Suppressor macrophage treated with lipopolysaccharide for 1 hour (primary cell): Measurements from ENCODE around the gene SMIM35.
"Not testable (repeated sequence)": the region's sequence is repeated elsewhere in the genome, so short reads cannot be mapped to it uniquely, and the experiment has no call there.

Experiments
- DNase-seq, 3 donors: peaks; one replicate each; pipeline ENCODE4 v3.0.0-alpha.2; 2020 to 2022

The SMIM35 gene

DNA sequence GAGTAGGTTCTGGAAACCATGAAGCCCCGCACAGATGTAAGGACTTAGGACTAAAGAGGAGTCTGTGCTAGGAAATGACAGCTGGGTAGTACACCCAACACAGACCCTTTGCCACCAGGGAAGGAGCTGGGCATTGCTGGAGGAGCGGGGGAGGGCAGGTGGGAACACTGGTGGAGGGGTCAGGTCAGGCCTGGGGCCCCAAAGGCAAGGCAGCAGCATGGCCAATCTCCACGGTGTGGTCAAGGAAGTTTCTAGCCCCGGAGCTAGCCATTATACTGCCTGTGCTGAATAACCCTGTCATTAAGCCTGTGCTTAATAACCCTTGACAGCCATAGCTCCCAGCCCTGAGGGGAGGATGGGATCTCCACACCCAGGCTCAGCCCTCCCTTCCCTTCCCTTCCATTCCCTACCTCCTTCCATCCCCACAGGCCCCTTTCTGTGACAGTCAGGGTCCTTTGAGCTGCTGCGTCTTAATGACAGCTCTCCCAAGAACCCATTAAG lies 7.8 kb downstream of the SMIM35 start:
- no peak for DNase-seq

DNA sequence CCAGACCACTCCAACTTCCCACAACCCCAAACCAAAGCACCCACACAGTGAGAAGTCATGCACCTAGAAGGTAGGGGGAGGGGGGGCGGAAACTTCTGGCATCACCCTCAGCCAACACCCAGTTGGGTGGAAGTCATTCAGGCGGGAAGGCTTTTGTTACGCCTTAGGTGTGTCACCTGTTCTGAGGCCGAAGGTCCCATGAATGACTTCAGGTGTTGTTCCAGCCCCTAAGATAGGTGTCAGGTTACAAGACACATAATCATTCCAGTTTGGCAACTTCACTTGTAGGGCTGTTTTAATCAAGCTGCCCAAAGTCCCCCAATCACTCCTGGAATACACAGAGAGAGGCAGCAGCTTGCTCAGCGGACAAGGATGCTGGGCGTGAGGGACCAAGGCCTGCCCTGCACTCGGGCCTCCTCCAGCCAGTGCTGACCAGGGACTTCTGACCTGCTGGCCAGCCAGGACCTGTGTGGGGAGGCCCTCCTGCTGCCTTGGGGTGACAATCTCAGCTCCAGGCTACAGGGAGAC lies 9.9 kb downstream of the SMIM35 start, which contains the start of gene TMPRSS4:
Gene TMPRSS4 (plus strand): TSS at position 325 of the 528 bp plus-strand sequence. CDS start 225 bp downstream, outside the sequence.
- no peak for DNase-seq

DNA sequence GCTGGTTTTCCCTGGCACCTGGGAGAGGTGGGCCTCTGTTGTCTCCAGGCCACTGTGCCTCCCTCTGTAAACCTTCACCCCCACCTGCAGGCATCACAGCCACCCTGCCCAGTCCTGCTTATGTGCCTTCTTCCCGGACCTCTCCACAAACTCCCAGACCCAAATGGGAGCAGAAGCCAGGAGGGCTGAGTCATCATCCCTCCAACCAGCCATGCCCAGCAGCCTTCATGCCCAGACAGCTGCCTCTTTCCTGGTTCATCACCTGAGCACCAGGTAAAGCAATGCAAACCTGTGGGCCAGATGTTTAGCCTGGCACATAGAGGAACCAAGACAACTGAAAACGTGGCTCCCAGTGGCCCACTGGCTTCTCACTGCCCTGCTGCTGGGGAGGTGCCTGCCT lies 12.0 kb downstream of the SMIM35 start:
- no peak for DNase-seq

DNA sequence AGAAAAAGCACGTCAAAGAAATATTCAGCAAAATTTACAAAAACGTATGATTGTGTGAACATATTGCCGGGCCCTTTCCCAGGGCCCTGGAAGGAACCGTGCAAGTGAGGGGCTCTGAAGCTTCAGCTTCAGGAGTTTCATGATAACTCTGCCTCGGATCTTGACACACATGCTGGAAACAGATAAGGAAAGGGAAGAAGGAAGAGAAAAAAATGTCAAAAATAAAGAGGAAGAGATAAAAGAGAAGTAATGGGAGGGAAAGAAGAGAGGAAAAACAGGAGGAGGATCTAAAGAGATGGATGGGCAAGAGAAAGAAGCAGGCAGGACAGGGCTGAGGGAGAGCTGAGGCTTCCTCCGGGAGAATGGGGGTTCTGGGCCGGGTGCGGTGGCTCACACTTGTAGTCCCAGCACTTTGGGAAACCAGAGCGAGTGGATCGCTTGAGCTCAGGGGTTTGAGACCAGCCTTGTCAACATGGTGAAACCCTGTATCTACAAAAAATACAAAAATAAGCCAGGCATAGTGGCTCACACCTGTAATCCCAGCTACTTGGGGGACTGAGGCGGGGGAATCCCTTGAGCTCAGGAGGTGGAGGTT lies 12.6 kb downstream of the SMIM35 start:
- no peak for DNase-seq

DNA sequence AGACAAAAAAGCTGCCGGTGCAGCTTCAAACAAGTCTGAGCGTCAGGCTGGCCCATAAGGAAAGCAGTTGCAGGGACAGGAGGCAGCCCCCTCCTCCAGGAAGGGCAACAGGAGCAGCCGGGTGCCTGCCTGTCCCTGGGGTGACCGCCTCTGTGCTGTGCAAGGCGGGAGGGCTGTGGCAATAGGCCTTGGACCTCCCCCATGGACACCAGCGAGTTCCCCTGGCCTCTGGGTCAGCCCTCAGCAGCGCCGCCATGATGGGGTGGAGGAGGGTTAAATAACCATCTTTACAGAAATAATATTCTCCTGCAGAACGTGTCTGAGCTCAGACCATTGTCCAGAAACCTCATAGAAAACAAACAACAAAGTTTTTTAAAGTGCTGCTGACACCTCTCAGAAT lies 13.2 kb downstream of the SMIM35 start:
- no peak for DNase-seq

DNA sequence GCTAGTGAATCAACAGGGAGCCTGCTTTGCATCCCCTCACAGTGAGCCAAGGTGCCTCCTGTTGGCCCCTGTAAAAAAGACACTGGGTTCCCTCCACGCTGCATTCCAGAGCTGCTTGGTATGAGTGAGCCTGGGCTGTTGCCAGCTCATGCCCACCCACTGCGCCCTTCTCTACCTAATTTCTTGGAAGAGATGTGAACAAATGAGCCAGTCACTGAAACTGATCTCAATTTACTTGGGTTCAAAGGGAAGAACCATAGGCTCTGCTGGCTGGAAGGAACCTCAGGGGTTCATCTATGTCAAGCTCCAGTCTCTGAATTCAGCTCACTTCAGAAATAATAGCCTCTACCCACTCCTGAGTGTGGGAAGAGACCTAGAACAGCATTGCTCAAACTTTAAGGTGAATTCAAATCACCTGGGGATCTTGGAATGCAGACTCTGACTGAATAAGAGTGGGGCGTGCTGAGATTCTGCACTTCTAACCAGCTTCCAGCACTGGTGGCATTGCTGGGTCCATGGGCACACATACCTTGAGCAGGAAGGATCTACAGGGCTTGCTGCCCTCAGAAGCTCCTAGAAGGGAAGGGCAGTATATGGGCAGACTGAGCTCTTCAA lies 15.2 kb downstream of the SMIM35 start:
- DNase-seq: no peak

DNA sequence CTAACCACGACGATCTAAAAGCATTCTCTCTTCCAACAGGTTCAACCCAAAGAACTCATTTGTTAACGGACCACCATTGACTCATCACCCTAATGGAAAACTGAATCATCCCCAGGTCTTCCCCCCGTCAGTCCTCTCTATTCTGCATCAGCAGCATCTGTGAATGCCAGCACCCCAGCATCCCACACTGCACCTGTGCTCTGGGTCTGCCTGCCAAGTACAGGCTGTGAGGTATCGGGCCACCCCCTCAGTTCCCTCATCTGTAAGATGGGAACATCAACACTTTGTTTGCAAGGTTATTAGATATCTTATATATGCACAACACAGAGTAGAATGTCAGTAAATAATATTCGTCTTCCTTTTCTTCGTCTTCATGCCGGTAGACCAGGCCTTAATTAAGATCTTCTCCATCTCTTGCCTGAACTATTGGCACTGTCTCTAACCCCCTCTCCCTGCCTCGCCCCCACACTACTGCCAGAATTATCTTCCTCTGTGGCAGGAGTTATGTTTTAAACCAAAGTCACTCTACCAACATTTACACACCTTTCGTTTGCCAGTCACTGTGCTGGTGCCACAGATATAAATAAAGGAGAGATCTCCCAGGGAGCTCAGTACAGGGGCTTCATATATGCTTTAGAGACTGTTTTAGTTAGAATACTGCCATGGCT lies 17.7 kb downstream of the SMIM35 start:
- no peak for DNase-seq

DNA sequence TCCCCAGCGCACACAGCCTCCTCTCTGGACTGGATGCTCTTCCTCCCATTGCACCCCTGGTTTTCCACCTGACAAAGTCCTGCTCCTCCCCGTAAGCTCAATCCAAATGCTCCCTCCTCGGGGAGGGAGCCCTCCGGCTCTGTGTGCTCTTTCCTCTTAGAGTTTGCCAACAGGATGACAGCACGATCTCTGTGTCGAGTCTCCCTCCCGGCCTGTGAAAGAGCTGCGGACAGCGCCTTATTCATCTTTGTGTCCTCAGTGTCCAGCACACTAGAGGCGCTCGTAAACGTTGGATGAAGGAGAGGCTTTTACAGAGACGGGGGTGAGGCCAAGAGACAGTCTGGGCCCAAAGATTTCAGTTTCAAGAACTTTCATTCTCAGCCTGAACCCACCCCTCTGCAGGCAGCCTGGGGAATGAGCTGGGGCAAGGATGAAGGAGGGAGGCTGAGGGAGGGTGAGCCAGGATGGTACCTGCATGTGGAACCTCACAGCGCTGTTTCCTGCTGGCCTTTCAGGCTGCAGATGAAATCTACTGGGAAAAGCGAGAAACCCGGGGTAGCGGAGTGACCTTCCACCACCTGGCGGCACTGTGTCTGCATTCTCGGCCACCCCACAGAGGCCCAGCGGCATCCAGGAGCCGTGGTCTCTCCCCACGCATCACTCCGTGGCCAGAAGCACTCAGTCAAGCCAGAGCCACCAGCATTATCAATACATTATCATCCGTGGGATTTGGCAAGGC lies 18.4 kb downstream of the SMIM35 start:
- DNase-seq: no peak

DNA sequence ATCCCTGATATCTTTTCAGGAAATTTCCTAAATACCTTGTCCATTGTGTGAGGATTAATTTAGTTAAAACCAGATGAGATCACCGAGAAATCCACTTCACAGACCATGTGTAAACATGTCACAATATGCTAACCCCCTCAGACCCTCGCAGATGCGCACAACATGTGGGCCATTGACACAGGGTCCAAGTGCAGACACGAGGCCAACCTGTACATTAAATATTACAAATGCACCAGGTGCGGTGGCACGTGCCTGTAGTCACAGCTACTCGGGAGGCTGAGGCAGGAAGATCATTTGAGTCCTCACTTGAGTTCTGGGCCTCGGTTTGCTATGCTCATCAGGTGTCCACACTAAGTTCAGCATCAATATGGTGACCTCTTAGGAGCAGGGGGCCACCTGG lies 19.8 kb downstream of the SMIM35 start:
- no peak for DNase-seq

DNA sequence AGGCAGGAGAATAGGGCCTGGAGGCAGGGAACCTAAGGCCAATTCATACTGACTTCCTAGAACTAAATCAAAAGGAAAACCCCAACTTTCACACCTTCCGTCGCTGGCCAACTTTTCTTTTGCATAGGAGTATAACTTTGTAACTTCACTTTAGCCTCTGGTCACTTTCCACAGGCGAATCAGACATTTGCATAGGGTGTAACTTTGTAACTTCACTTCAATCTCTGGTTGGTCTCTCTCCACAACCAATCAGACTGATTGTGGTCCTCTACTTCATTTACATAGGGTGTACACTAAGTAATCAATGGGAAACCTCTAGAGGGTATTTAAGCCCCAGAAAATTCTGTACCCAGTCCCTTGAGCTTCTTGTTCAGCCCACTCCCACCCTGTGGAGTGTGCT lies 21.4 kb downstream of the SMIM35 start:
- DNase-seq: no peak

DNA sequence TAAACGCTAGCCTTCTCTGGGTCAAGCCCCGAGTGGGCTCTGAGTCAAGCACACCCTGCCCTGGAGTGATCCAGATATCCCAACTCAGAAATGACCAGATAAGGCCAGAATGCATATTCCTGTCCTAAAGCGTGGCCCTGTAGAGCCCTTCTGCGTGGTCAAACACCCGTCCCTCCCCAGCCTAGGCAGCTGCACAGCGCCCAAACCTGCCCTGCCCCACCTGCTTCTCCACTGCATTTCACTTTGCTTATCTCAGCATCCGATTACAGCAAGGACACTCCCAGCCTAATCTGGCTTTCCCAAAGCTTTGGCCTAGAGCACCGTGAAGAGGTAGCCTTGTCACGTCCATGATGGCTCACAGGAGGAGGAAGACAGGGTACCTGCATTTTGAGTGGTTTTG lies 21.8 kb downstream of the SMIM35 start:
- DNase-seq: no peak

DNA sequence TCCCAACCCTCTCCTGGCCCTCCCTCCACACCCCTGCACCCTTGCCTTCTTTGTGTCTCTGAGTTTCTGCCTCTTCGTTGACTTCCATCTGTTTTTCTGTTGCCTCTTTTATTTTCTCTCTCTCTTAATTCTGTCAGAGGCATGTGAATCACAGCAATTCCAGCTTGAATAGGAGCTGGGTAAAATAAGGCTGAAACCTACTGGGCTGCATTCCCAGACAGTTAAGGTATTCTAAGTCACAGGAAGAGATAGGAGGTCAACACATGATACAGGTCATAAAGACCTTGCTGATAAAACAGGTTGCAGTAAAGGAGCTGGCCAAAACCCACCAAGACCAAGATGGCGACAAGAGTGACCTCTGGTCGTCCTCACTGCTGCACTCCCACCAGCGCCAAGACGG lies 24.1 kb downstream of the SMIM35 start:
- not testable (repeated sequence) for DNase-seq

DNA sequence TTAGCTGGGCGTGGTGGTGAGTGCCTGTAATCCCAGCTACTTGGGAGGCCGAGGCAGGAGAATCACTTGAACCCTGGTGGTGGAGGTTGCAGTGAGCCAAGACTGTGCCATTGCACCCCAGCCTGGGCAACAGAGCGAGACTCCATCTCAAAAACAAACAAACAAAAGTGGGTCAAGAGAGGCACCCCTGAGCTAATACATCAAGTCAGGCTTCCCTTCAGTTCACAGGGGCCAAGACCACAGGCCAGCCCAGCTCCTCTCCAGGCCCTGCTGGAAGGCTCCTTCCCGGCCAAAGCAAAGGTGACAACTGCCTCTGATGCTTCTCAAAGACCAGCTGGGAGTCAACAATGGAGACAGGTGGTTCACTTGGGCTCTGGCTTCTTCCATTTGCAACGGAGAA lies 24.6 kb downstream of the SMIM35 start:
- not testable (repeated sequence) for DNase-seq

DNA sequence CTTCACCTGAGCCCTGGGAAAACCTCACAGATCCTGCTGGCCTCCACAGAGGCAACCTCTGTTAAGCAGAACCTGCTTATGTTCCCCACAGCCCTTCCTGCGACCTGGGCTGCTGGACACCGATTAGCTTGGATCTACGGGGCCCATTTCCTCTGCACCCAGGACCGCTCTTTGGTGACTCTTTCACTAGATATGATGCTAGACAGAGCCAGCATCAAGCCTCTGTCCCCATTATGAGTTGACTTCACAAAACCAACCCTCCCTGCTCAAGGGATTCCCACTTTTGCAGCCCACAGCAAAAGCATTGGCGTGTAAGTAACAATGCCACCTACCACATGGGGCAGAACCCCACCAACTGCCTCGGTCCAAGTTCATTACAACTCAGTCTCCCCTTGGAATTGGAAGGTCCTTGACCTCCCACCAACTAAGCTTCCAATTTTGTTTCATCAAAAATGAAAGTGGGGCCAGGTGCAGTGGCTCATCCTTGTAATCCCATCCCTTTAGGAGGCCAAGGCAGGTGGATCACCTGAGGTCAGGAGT lies 25.1 kb downstream of the SMIM35 start:
- DNase-seq: no peak

DNA sequence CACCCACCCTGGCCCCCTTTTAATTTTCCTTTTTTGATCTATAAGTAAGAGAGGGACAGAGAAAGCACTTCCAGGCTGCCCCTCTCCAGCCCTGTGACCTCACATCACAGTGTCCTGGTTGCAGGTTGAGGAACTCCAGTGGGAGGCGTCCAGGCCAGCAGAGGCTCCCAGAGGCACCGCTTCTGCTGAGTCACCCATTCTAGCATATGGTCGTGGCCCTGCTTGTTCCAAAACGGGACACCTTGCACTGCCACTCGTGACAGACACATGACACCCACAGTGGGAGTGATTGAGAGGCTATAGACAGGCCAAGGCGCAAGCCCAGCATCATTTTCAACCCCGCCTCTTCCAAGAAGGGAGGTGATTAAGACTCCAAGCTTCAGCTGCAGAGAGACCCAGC lies 25.9 kb downstream of the SMIM35 start:
- DNase-seq: peak; percentile 66 to 74 (median 68)

DNA sequence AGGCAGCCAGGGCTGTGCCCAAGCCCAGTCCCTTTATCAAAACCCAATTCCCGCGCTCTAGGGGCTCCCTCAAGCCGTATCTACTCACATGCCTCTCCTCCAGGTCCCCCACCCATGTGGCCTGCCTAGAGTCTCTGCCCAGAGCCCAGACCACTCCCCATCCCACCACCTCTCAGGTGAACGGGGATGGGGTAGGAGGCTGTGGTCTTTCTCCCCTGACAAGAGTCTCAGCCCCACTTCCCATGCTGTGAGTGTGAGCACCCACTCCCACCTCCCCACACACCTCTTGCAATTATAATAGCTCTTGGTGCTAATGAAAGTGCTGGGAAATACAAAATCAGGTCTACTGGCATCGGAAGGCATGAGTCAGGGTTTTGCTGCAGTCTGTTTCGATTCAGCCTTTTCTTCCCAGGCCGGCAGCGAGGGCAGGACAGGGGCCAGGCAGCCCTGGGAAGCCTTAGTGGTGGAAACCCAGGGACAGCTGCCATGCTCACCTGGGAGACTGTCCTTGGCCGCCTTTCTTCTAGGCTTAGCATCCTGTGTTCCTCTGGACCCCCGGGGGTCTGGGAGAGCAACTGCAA lies 26.6 kb downstream of the SMIM35 start:
- DNase-seq: no peak

DNA sequence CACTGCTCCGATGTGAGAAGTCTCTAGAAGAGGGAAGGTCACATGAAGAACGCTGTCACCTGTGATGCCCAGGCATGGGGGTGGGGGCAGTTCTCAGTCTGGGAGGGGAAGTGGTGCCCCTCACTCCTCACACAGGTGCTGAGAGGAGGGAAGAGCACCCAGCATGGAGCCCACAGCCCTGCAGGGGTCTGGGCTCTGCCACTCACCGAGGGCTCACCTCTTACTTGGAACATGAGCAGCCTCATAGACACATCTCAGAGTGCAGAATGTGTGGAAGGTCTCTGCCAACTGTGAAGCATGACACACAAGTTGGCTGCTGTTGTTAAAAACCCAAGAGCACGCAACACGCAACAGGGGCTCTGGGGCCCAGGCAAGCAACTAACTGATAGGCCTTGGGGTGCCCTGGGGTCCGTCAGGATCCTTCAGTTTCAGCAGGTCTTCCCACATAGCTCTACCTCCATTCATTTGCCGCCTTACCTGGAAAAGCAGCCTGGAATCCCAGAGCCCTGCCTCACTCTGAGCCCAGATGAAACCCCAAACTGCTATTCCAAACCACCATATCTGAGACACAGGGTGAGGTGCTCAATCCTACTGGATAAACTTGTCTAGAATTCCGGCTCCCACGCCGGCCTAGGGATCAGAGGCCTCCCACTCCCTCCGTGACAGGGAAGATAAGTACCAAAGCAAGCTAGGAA lies 27.4 kb downstream of the SMIM35 start:
- DNase-seq: no peak

DNA sequence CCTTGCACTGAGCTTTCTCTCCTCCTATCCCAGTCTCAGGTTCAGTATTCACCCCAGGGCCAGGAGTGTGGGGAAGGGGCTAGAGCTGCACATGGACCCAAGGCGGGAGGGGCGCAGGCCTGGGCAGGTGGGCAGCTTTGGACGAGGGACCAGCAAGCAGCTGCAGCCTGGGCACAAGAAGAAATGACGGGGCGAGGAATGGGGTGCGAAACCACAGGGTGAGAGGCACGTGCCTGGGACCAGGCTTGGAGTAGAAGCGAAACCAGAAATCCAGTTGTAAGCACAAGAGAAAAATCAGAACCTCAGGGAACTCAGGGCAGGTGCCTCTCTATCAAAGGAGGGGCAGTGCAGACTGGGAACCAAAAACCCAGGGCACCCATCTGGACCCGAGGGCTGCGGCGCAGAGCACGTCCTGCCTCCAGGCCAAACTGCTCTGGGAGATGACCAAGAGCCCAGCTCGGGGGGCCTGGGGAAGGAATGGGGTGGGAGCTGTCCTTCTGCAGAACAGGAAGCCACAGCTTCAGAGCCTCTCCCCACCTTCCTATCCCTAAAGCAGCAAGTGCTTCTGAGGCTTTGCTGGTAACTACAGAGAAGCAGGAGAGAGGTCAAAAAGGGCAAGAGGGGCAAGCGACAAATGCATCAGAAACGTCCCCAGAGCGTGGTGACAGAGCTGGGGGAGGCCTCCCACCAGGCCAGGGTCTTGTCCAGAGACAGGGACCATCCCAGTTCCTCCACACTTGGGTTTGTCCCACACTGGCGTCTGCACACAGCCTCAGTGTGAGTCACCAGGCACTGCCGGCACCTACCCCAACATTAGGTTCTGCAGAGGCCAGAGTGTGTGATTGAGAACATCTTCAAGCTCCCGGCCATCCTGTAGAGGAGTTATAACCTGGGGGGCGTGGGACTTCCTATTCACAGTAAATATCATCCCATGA lies 28.2 kb downstream of the SMIM35 start:
- peak; percentile 56 to 66 (median 62) for DNase-seq

DNA sequence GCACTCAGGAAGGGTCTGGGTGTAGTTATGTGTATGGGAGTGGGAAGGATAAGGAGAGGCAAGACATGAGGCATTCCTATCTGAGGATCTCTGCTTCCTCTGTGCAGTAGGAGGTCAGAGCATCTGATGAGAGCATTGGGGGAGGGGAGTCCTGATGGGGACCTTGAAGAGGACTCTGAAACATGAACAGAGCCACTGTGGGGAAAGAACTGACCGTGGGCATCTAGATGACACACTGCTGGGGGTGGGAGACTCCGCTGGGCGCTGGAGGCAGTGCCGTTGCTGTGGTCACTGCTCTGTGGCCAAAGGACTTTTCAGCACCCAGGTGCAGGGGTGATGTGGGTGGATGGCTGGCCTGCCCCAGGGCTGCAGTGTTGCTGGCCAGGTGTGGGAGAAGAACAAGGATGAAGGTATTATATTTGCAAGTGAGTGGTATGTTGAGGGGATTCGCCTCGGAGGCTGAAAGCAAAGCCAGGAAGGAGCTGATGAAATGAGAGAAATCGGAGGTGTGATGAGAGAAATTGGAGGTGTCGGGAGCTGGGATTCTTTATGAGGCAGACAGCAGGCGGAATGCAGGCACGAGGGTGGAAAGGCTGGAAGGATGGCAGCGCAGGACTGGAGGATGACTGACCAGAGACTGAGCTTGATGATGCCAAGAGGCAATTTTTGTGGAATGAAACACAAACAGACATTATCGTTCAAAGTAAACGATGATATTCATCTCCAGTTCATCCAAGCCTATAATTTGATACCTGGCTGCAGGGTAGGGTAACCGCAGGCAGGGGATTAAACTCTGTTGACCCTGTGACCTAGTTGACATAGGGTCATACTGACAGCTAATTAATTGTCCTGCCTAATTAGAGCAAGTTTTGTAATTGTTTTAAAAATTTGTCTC lies 29.3 kb downstream of the SMIM35 start:
- DNase-seq: peak; percentile 15 to 30 (median 16)

DNA sequence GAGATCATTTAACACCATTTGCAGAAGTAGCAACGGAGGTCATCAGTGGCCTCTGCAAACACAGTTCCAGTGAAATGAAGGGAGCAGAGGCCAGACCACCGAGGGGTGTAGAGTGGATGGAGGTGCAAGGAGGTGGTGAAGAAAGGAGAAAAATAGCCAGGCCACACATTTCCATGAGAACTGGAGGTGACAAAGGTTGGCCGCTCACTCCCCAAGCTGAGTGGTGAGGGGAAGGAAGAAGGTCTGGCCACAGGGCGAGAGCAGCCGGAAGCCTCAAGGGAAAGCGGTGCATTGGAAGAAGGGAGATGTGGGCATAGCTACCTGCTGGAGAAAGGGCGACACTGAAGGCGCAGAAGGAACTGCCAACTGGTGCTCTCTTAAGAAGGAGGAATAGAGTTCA lies 30.0 kb downstream of the SMIM35 start:
- peak in 2 of 3 donors; percentile 20 to 36 for DNase-seq
